H4 (cell line): ENCODE results near the gene PALLD. TPM values are rescaled to one million over a fixed set of nuclear protein-coding genes. Genes with fewer than 3 reads are reported as not detected.
A peak's percentile ranks its signal among the peaks of the same experiment; 100 is the strongest.

Experiments
- DNase-seq: peaks from one replicate; pipeline ENCODE4 v3.0.0-alpha.2; 2015; ENCODE audit warnings: low spot score
- total RNA-seq: library from RNA; depleted of rRNA; stranded (reverse); fragments of >200 nt; shearing (Covaris generic); gene quantifications from 2 replicates; pipeline ENCODE4 v1.2.3, GENCODE V29; 2014

PALLD gene
- total RNA-seq, 1 experiment from 2014 or later, result 82.3 TPM

GRCh38 chr4:168558599-168558998, 61.7 kb downstream of the PALLD start:
- no peak for DNase-seq

- DNase-seq, result peak; percentile 32
Observed at GRCh38 chr4:168560184-168561180, 63.6 kb downstream of the PALLD start.

GRCh38 chr4:168562041-168562571, 65.3 kb downstream of the PALLD start:
- DNase-seq, result peak; percentile 53

GRCh38 chr4:168564023-168564422, 67.2 kb downstream of the PALLD start:
- DNase-seq, result no peak

- no peak for DNase-seq
Observed at GRCh38 chr4:168565130-168565529, 68.3 kb downstream of the PALLD start.

GRCh38 chr4:168566726-168567125, 69.9 kb downstream of the PALLD start:
- no peak for DNase-seq

- peak; percentile 45 for DNase-seq
Observed at GRCh38 chr4:168569066-168569930, 72.4 kb downstream of the PALLD start.

GRCh38 chr4:168569931-168570276, 73.1 kb downstream of the PALLD start:
- DNase-seq, result no peak

- no peak for DNase-seq
Observed at GRCh38 chr4:168570466-168570865, 73.6 kb downstream of the PALLD start.

GRCh38 chr4:168572002-168572401, 75.2 kb downstream of the PALLD start:
- DNase-seq, result no peak

- DNase-seq, result no peak
Observed at GRCh38 chr4:168573870-168574269, 77.0 kb downstream of the PALLD start.

GRCh38 chr4:168574581-168575295, 77.9 kb downstream of the PALLD start:
- no peak for DNase-seq

- no peak for DNase-seq
Observed at GRCh38 chr4:168575473-168575872, 78.6 kb downstream of the PALLD start.

GRCh38 chr4:168577624-168578023, 80.8 kb downstream of the PALLD start:
- no peak for DNase-seq

GRCh38 chr4:168580228-168580627, 83.4 kb downstream of the PALLD start:
- no peak for DNase-seq

GRCh38 chr4:168584321-168584771, 87.5 kb downstream of the PALLD start:
- DNase-seq, result peak; percentile 35

- DNase-seq, result peak; percentile 77
Observed at GRCh38 chr4:168585168-168586091, 88.6 kb downstream of the PALLD start.

GRCh38 chr4:168586926-168587325, 90.1 kb downstream of the PALLD start:
- DNase-seq, result peak; percentile 19

GRCh38 chr4:168587411-168588125, 90.7 kb downstream of the PALLD start:
- peak; percentile 52 for DNase-seq
